GM12865 (cell line): ENCODE measurements around the gene FZD1.

Experiments
- DNase-seq: peaks from one replicate; pipeline ENCODE4 v3.0.0; 2010; ENCODE audit warnings: low read depth
- H3K4me3 ChIP-seq: 2 replicates; pipeline ENCODE4 v1.5.1; 2011; ENCODE audit warnings: mild to moderate bottlenecking, low read depth, low read length, control low read depth
- TF ChIP-seq, protein P1 (sequence below): IDR thresholded peaks from 2 replicates; pipeline ENCODE4 v1.5.1; 2011; ENCODE audit warnings: low read length, control low read depth, low read depth, inconsistent platforms; ENCODE audit not compliant: insufficient read depth; ENCODE audit errors: missing control alignments

The FZD1 gene

DNA sequence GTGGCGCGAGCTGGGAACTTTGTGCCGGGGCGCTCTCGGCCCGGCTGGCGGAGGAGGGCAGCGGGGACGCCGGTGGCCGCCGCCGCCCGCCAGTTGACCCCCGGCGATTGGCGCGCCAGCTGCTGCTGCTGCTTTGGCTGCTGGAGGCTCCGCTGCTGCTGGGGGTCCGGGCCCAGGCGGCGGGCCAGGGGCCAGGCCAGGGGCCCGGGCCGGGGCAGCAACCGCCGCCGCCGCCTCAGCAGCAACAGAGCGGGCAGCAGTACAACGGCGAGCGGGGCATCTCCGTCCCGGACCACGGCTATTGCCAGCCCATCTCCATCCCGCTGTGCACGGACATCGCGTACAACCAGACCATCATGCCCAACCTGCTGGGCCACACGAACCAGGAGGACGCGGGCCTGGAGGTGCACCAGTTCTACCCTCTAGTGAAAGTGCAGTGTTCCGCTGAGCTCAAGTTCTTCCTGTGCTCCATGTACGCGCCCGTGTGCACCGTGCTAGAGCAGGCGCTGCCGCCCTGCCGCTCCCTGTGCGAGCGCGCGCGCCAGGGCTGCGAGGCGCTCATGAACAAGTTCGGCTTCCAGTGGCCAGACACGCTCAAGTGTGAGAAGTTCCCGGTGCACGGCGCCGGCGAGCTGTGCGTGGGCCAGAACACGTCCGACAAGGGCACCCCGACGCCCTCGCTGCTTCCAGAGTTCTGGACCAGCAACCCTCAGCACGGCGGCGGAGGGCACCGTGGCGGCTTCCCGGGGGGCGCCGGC lies 870 bp downstream of the FZD1 start:
- peak overlapping the region; percentile 92 for H3K4me3 ChIP-seq
- peak; percentile 85 for DNase-seq
- TF ChIP-seq, protein P1, sequence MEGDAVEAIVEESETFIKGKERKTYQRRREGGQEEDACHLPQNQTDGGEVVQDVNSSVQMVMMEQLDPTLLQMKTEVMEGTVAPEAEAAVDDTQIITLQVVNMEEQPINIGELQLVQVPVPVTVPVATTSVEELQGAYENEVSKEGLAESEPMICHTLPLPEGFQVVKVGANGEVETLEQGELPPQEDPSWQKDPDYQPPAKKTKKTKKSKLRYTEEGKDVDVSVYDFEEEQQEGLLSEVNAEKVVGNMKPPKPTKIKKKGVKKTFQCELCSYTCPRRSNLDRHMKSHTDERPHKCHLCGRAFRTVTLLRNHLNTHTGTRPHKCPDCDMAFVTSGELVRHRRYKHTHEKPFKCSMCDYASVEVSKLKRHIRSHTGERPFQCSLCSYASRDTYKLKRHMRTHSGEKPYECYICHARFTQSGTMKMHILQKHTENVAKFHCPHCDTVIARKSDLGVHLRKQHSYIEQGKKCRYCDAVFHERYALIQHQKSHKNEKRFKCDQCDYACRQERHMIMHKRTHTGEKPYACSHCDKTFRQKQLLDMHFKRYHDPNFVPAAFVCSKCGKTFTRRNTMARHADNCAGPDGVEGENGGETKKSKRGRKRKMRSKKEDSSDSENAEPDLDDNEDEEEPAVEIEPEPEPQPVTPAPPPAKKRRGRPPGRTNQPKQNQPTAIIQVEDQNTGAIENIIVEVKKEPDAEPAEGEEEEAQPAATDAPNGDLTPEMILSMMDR: no peak

DNA sequence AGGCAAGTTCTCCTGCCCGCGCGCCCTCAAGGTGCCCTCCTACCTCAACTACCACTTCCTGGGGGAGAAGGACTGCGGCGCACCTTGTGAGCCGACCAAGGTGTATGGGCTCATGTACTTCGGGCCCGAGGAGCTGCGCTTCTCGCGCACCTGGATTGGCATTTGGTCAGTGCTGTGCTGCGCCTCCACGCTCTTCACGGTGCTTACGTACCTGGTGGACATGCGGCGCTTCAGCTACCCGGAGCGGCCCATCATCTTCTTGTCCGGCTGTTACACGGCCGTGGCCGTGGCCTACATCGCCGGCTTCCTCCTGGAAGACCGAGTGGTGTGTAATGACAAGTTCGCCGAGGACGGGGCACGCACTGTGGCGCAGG lies 1.4 kb downstream of the FZD1 start:
- H3K4me3 ChIP-seq: peak overlapping the region; percentile 92
- TF ChIP-seq, protein P1: no peak
- peak; percentile 35 for DNase-seq

- DNase-seq: peak; percentile 10
- no peak overlapping the region; the same call in 1 of the 2 replicates for H3K4me3 ChIP-seq
- TF ChIP-seq, protein P1: no peak
Observed at GRCh38 chr7:91266067-91266688, 1.9 kb downstream of the FZD1 start.

DNA sequence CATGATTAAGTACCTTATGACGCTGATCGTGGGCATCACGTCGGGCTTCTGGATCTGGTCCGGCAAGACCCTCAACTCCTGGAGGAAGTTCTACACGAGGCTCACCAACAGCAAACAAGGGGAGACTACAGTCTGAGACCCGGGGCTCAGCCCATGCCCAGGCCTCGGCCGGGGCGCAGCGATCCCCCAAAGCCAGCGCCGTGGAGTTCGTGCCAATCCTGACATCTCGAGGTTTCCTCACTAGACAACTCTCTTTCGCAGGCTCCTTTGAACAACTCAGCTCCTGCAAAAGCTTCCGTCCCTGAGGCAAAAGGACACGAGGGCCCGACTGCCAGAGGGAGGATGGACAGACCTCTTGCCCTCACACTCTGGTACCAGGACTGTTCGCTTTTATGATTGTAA lies 2.5 kb downstream of the FZD1 start:
- TF ChIP-seq, protein P1: no peak
- no peak for DNase-seq
- H3K4me3 ChIP-seq: no peak overlapping the region

GRCh38 chr7:91267171-91267955 lies 3.1 kb downstream of the FZD1 start:
- H3K4me3 ChIP-seq: no peak overlapping the region
- no peak for DNase-seq

DNA sequence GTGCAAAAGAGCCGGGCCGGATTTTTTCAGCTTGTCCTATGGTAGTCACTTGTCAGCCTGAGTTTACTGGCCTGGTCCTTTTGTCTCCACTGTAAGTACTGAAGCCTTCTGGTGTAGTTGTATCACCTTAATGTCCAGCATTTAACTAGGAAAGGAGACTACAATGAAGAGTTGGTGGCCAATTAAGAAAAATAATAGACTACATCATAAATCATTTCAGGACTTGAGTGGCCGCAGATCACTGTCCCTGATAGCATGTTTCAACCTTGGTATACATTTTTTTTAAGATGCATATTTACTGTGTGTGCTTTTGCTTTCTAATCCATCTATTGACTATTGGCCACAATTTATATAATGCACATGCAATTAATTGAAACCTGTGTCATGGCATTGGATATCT lies 6.1 kb downstream of the FZD1 start:
- DNase-seq: no peak
- no peak overlapping the region for H3K4me3 ChIP-seq
- TF ChIP-seq, protein P1: no peak

More at GRCh38 chr7:91267171-91267955, 3.1 kb downstream of the FZD1 start:
- TF ChIP-seq, protein P1: no peak
